Nephron (organoid): Measurements from ENCODE around the gene PPP1CB.

Experiments
- H3K27ac Mint-ChIP-seq, 3 experiments: 2 replicates each; pipeline ENCODE4 v1.8.0; 2020; ENCODE audit warnings: mixed read lengths in 3 of 3, mild to moderate bottlenecking in 2 of 3, moderate library complexity in 1 of 3
- H3K27me3 Mint-ChIP-seq: 2 replicates; pipeline ENCODE4 v1.8.0; 2021; ENCODE audit warnings: low read depth, mild to moderate bottlenecking, moderate library complexity, mixed read lengths
- H3K36me3 Mint-ChIP-seq: 2 replicates; pipeline ENCODE4 v1.8.0; 2020; ENCODE audit warnings: low read depth, mixed read lengths
- H3K4me1 Mint-ChIP-seq: 2 replicates; pipeline ENCODE4 v1.8.0; 2020; ENCODE audit warnings: mixed read lengths
- H3K4me3 Mint-ChIP-seq, 3 experiments: 2 replicates each; pipeline ENCODE4 v1.8.0; 2020; ENCODE audit warnings: mild to moderate bottlenecking in 3 of 3, mixed read lengths in 3 of 3, moderate library complexity in 2 of 3
- H3K9me3 Mint-ChIP-seq: 2 replicates; pipeline ENCODE4 v1.8.0; 2020; ENCODE audit warnings: mixed read lengths
- CTCF ChIP-seq, 3 experiments: fragments of 200-600 bp; sonication (generic); IDR thresholded peaks; one replicate each; pipeline ENCODE4 v1.5.0; 2021; ENCODE audit warnings: antibody characterized with exemption in 3 of 3; ENCODE audit not compliant: unreplicated experiment in 3 of 3

PPP1CB gene

GRCh38 chr2:28707592-28707991 lies 44.0 kb upstream of the PPP1CB start:
- H3K36me3 Mint-ChIP-seq = no peaks in the 10 kb centered on the region
- H3K4me3 Mint-ChIP-seq = no peak overlapping the region
- peak overlapping the region in 2 of 3 experiments; percentile 44 to 78 for H3K27ac Mint-ChIP-seq
- TF ChIP-seq CTCF (IDR thresholded peaks at IDR 0.05; ENCODE audit: unreplicated experiment in 3 of 3) = no peak
- H3K9me3 Mint-ChIP-seq = peaks cover 21% of the 10 kb centered on the region
- peaks cover 26% of the 10 kb centered on the region for H3K4me1 Mint-ChIP-seq
- H3K27me3 Mint-ChIP-seq = peaks cover 4% of the 10 kb centered on the region

GRCh38 chr2:28709101-28709500 lies 42.5 kb upstream of the PPP1CB start:
- Mint-ChIP-seq H3K27me3 (peaks cover 4% of the 10 kb centered on the region), H3K4me3 (no peak overlapping the region), H3K9me3 (peaks cover 23% of the 10 kb centered on the region), H3K4me1 (peaks cover 26% of the 10 kb centered on the region), H3K27ac (peak overlapping the region; percentile 81 to 92 (median 89)), H3K36me3 (no peaks in the 10 kb centered on the region)
- TF ChIP-seq CTCF (IDR thresholded peaks at IDR 0.05; ENCODE audit: unreplicated experiment in 3 of 3) = no peak

GRCh38 chr2:28710545-28710944 lies 41.1 kb upstream of the PPP1CB start:
- H3K9me3 Mint-ChIP-seq = peaks cover 16% of the 10 kb centered on the region
- H3K4me3 Mint-ChIP-seq = no peak overlapping the region
- TF ChIP-seq CTCF (IDR thresholded peaks at IDR 0.05; ENCODE audit: unreplicated experiment in 3 of 3) = no peak
- no peaks in the 10 kb centered on the region for H3K36me3 Mint-ChIP-seq
- H3K27ac Mint-ChIP-seq = no peak overlapping the region
- peaks cover 4% of the 10 kb centered on the region for H3K27me3 Mint-ChIP-seq
- peaks cover 26% of the 10 kb centered on the region for H3K4me1 Mint-ChIP-seq

GRCh38 chr2:28713577-28714298 lies 37.9 kb upstream of the PPP1CB start:
- no peak for TF ChIP-seq CTCF (IDR thresholded peaks at IDR 0.05; ENCODE audit: unreplicated experiment in 3 of 3)
- no peak overlapping the region for H3K27ac Mint-ChIP-seq
- H3K9me3 Mint-ChIP-seq = peaks cover 4% of the 10 kb centered on the region
- peaks cover 39% of the 10 kb centered on the region for H3K4me1 Mint-ChIP-seq
- H3K36me3 Mint-ChIP-seq = no peaks in the 10 kb centered on the region
- peaks cover 4% of the 10 kb centered on the region for H3K27me3 Mint-ChIP-seq
- H3K4me3 Mint-ChIP-seq = no peak overlapping the region

GRCh38 chr2:28716265-28716865 lies 35.3 kb upstream of the PPP1CB start:
- Mint-ChIP-seq H3K4me3 (no peak overlapping the region), H3K27ac (peak overlapping the region; percentile 93 to 94 (median 93)), H3K27me3 (no peaks in the 10 kb centered on the region), H3K9me3 (peaks cover 3% of the 10 kb centered on the region), H3K36me3 (no peaks in the 10 kb centered on the region), H3K4me1 (peaks cover 27% of the 10 kb centered on the region)
- TF ChIP-seq CTCF (IDR thresholded peaks at IDR 0.05; ENCODE audit: unreplicated experiment in 3 of 3) = no peak
